WERI-Rb-1 (cell line): ENCODE data around the gene WIF1.

Experiments
- DNase-seq: peaks from one replicate; pipeline ENCODE4 v3.0.0-alpha.2; 2020
- H3K27ac ChIP-seq: fragments of 250-450 bp; sonication (Bioruptor Pico); 2 replicates; pipeline ENCODE4 v1.5.1; 2020; ENCODE audit warnings: mild to moderate bottlenecking, moderate library complexity
- H3K27me3 ChIP-seq: fragments of 250-450 bp; sonication (Bioruptor Pico); 2 replicates; pipeline ENCODE4 v1.5.1; 2021; ENCODE audit warnings: mild to moderate bottlenecking, low read depth, moderate library complexity; ENCODE audit not compliant: insufficient read depth, severe bottlenecking
- H3K36me3 ChIP-seq: fragments of 250-450 bp; sonication (Bioruptor Pico); 2 replicates; pipeline ENCODE4 v1.5.1; 2020; ENCODE audit warnings: mild to moderate bottlenecking, moderate library complexity
- H3K4me3 ChIP-seq: 2 replicates; pipeline ENCODE4 v1.5.1; 2011; ENCODE audit warnings: low read depth, mild to moderate bottlenecking, control low read depth, low read length
- H3K9me3 ChIP-seq: fragments of 250-450 bp; sonication (Bioruptor Pico); 2 replicates; pipeline ENCODE4 v1.5.1; 2021; ENCODE audit warnings: mild to moderate bottlenecking, moderate library complexity; ENCODE audit not compliant: severe bottlenecking
- CTCF ChIP-seq: IDR thresholded peaks from 2 replicates; pipeline ENCODE4 v1.5.1; 2011; ENCODE audit warnings: low read depth, mild to moderate bottlenecking, control low read depth, inconsistent platforms, low read length

WIF1 gene

DNA sequence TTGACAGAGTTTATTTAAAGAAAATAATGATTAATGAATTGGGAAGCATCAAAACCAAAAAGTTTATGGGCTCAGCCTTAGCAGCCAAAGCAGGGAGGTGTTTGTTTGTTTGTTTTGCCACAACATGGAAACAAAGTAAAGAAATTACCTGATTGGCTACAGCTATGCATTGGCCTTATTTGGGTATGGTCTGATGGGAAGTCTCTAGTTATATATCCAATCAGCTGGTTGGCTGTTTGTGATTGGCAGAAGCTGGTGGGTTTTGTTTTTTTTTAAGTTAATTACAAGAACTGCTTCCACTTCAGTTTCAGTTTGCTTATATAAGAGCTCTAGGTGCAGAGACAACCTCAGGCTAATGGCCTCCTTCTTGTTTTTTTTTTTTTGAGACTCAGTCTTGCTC, 43.7 kb upstream of the WIF1 start:
- DNase-seq = no peak
- H3K36me3 ChIP-seq = peaks cover 4% of the 10 kb centered on the region

DNA sequence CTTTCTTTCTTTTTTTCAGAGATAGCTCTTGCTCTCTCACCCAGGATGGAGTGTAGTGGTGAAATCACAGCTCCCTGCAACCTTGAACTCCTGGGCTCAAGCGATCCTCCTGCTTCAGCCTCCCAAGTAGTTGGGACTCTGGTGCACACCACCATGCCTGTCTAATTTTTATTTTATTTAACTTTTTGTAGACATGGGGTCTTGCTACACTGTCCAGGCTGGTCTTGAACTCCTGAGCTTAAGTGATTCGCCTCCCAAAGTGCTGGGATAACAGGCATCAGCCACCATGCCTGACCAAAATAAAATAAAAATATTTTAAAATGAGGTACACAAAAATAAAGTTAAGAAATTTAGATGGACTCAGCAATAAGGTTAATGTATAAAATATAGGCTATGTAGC, 43.1 kb upstream of the WIF1 start:
- no peaks in the 10 kb centered on the region for H3K36me3 ChIP-seq
- H3K27ac ChIP-seq = no peak overlapping the region
- H3K27me3 ChIP-seq = no peaks in the 10 kb centered on the region
- no peak for DNase-seq
- TF ChIP-seq CTCF = no peak
- H3K4me3 ChIP-seq = no peak overlapping the region
- H3K9me3 ChIP-seq = no peaks in the 10 kb centered on the region

More for the DNA sequence above, 43.7 kb upstream of the WIF1 start:
- Histone ChIP-seq H3K27ac (no peak overlapping the region), H3K4me3 (no peak overlapping the region), H3K9me3 (no peaks in the 10 kb centered on the region), H3K27me3 (no peaks in the 10 kb centered on the region)
- no peak for TF ChIP-seq CTCF

DNA sequence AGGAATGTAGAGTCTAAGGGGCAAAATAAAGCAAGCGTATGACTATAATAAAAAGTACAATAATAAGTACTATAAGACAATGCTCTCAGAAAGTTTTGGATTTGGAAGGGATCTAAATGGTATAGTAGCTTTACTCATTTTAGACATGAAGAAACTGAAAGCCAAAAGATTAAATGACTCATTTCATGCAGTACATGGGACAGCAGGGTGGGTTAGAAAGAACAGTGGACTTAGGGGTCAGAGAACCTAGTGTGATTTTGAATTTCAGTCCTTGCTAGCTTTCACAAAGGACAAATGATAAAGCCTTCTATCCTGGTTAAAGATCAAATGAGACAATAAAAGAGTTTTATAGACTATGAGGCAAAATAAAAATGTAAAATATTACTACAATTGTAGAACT, 41.5 kb upstream of the WIF1 start:
- H3K36me3 ChIP-seq = no peaks in the 10 kb centered on the region
- no peak overlapping the region for H3K27ac ChIP-seq
- no peak overlapping the region for H3K4me3 ChIP-seq
- no peaks in the 10 kb centered on the region for H3K9me3 ChIP-seq
- DNase-seq = no peak
- TF ChIP-seq CTCF = no peak
- no peaks in the 10 kb centered on the region for H3K27me3 ChIP-seq

DNA sequence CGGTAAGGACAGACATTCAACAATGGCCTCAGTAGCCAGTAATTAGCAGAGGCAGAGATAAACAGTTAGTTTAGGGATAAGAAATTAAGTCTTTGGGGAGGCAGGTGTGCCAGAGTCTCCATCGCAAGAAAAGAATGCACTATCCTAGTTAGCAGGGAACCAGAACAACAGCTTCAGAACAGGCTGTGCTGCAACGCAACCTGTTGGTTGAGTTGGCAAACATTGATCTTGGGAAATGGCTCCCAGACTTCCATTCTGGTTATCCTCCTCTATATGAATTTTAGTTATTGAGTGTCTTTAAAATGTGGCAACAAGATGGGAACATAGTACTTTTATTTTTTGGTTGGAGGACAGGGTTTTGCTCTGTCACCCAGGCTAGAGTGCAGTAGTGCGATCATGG, 36.0 kb upstream of the WIF1 start:
- Histone ChIP-seq H3K9me3 (no peaks in the 10 kb centered on the region), H3K27me3 (no peaks in the 10 kb centered on the region), H3K36me3 (no peaks in the 10 kb centered on the region), H3K27ac (no peak overlapping the region), H3K4me3 (no peak overlapping the region)
- no peak for TF ChIP-seq CTCF
- no peak for DNase-seq

DNA sequence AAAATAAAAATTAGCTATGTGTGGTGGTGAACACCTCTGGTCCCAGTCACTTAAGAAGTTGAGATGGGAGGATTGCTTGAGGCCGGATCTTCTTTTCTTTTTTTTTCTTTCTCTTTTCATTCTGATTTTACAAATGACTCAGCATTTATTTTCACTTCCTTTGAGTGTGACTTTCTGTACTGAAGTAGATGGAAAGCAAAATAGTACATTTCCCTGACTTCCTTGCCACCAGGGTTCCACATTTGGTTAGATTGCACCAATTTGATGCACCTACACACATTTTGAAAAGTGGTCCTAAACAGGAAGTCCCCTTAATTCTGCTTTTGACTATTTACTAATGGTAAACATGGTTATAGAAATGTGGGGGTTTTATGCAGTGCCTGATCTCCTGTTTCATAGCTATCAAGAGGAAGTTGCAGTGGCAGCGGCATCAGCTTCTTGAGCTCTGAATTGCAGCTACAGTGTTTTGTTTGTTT, 35.3 kb upstream of the WIF1 start:
- TF ChIP-seq CTCF = no peak
- Histone ChIP-seq H3K27ac (no peak overlapping the region), H3K27me3 (no peaks in the 10 kb centered on the region), H3K4me3 (no peak overlapping the region), H3K36me3 (no peaks in the 10 kb centered on the region), H3K9me3 (no peaks in the 10 kb centered on the region)
- no peak for DNase-seq

DNA sequence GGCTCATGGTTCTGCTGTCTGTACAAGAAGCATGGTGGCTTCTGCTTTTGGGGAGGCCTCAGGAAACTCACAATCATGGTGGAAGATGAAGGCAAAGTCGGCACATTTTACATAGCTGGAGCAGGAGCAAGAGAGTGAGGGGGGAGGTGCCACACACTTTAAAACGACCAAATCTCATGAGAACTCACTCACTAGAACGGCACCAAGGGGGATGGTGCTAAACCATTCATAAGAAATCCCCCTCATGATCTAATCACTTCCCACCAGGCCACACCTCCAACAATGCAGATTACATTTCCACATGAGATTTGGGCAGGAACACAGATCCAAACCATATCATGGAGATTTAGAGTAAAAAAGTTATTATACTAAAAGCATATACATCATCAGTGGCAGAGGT, 34.7 kb upstream of the WIF1 start:
- no peaks in the 10 kb centered on the region for H3K9me3 ChIP-seq
- H3K4me3 ChIP-seq = no peak overlapping the region
- no peaks in the 10 kb centered on the region for H3K36me3 ChIP-seq
- no peak overlapping the region for H3K27ac ChIP-seq
- H3K27me3 ChIP-seq = no peaks in the 10 kb centered on the region
- no peak for TF ChIP-seq CTCF
- DNase-seq = no peak
